Spleen (tissue), 11 donors: ENCODE data around the gene CNTN5. TPM values are rescaled to one million over a fixed set of nuclear protein-coding genes. Genes with fewer than 3 reads are reported as not detected.

Experiments
- DNase-seq: peaks from one replicate; pipeline ENCODE4 v3.0.0-alpha.2; 2020
- H3K27ac ChIP-seq, 8 donors: fragments of 200-600 bp; sonication (generic) in 7 of 8; 1 replicate in 4 of 8; 2 replicates in 4 of 8; pipeline versions ENCODE4 v1.5.0 to v1.8.0; 2016 to 2021; ENCODE audit warnings: inconsistent platforms in 4 of 8, mild to moderate bottlenecking in 4 of 8, moderate library complexity in 1 of 8
- H3K27me3 ChIP-seq, 7 donors: fragments of 200-600 bp; sonication (generic) in 6 of 7; replicated peaks in 1 of 7; 1 replicate in 4 of 7; 2 replicates in 3 of 7; pipeline versions ENCODE4 v1.5.0 to v1.8.0; 2016 to 2021; ENCODE audit warnings: inconsistent platforms in 3 of 7, mild to moderate bottlenecking in 1 of 7
- H3K36me3 ChIP-seq, 6 donors: fragments of 200-600 bp; sonication (generic) in 5 of 6; 1 replicate in 4 of 6; 2 replicates in 2 of 6; pipeline versions ENCODE4 v1.5.0 to v1.8.0; 2016 to 2021; ENCODE audit warnings: inconsistent platforms in 2 of 6
- H3K4me1 ChIP-seq, 6 donors: fragments of 200-600 bp; sonication (generic) in 5 of 6; 1 replicate in 3 of 6; 2 replicates in 3 of 6; pipeline versions ENCODE4 v1.5.0 to v1.8.0; 2016 to 2021; ENCODE audit warnings: inconsistent platforms in 3 of 6
- H3K4me3 ChIP-seq, 8 donors: fragments of 200-600 bp; sonication (generic) in 7 of 8; 1 replicate in 4 of 8; 2 replicates in 4 of 8; pipeline versions ENCODE4 v1.5.0 to v1.8.0; 2016 to 2021; ENCODE audit warnings: inconsistent platforms in 4 of 8, mild to moderate bottlenecking in 4 of 8, moderate library complexity in 2 of 8
- H3K9me3 ChIP-seq, 8 donors: fragments of 200-600 bp; sonication (generic) in 7 of 8; 1 replicate in 4 of 8; 2 replicates in 4 of 8; pipeline versions ENCODE4 v1.5.0 to v1.8.0; 2016 to 2021; ENCODE audit warnings: inconsistent platforms in 4 of 8
- CTCF ChIP-seq, 11 experiments: fragments of 200-600 bp in 7 of 11; fragments of 450-650 bp in 4 of 11; sonication (generic) in 4 of 11; IDR thresholded peaks in 8 of 11; conservative IDR thresholded peaks in 3 of 11; 1 replicate in 7 of 11; 2 replicates in 4 of 11; pipeline versions ENCODE4 v1.4.0 to v1.8.0; 2016 to 2021; ENCODE audit warnings: antibody characterized with exemption in 11 of 11, inconsistent platforms in 4 of 11, mild to moderate bottlenecking in 1 of 11
- POLR2A ChIP-seq, 3 donors: fragments of 450-650 bp; IDR thresholded peaks; one replicate each; pipeline ENCODE4 v1.5.1; 2017; ENCODE audit warnings: antibody characterized with exemption in 3 of 3, mild to moderate bottlenecking in 1 of 3
- POLR2AphosphoS5 ChIP-seq, 3 donors: sonication (generic); formaldehyde crosslinking; IDR thresholded peaks; one replicate each; pipeline ENCODE4 v1.5.1; 2017; ENCODE audit warnings: antibody characterized with exemption in 3 of 3
- WGBS, 5 donors: extraction: QIAGEN DNeasy Blood & Tissue Kit in 3 of 5; methylation state at CpG; one replicate each; pipeline versions ENCODE4 v1.1.5 to v1.1.7; 2013 to 2018; 5-methylcytosine and 5-hydroxymethylcytosine counted together
- intact Hi-C: fragments of 100-400 bp; cut with DNase I; formaldehyde crosslinking; loops from one replicate; pipeline ENCODE4 v1.15.0; 2023; ENCODE audit warnings: low total_unique reads
- polyA plus RNA-seq, 3 donors: library from polyadenylated mRNA; stranded (reverse); fragments of 200-250 nt; gene quantifications; one replicate each; pipeline ENCODE4 v1.2.1, GENCODE V29; 2013
- total RNA-seq, 7 donors: library from RNA; depleted of rRNA in 3 of 7; stranded (reverse); fragments of >200 nt in 3 of 7; fragmentation: NEBNext Ultra II Directional in 4 of 7; extraction: Animal tissue kit (Norgen Biotek cat#: 25700) in 4 of 7; gene quantifications; one replicate each; pipeline versions ENCODE4 v1.1.0 to v1.2.1, GENCODE V29; 2016 to 2021
- donor health status: healthy with polysubstance abuse.
- donor health status: DM: no; HTN: no; CAD: no; lungs with moderate emphysema.
- donor health status: DM: no; HTN: no; CAD: no.
- donor health status: Bipolar disorder and iron deficiency.
- donor health status: healthy.
- donor health status: DM: no; HTN: no; CAD: no.
- donor health status: DM: yes; HTN: yes; CAD: no.

The CNTN5 gene
- total and polyA plus RNA-seq, 10 donors = 0.02 TPM; not detected in 8

- peaks cover 0 to 30% (median 3%) of the 10 kb centered on the region in 8 donors for H3K9me3 ChIP-seq
- no peak overlapping the region for H3K4me3 ChIP-seq
- TF ChIP-seq POLR2AphosphoS5 (IDR thresholded peaks at IDR 0.05) (no peak), POLR2A (IDR thresholded peaks at IDR 0.05) (no peak), CTCF (IDR thresholded peaks at IDR 0.05 in 8 of 11, conservative IDR thresholded peaks at IDR 0.05 in 3 of 11) (no peak)
- no peaks in the 10 kb centered on the region for H3K4me1 ChIP-seq
- H3K36me3 ChIP-seq = no peaks in the 10 kb centered on the region
- intact Hi-C loops = no loop called here
- H3K27ac ChIP-seq = no peak overlapping the region
- DNase-seq = no peak
- no peaks in the 10 kb centered on the region for H3K27me3 ChIP-seq
Observed at GRCh38 chr11:100329352-100329751, 1308.6 kb downstream of the CNTN5 start.

- no peak overlapping the region for H3K27ac ChIP-seq
- no peak for DNase-seq
- H3K27me3 ChIP-seq = no peaks in the 10 kb centered on the region
- WGBS, 5 donors = 75 to 98% (median 94%) methylated on average over 4 of the region's 4 CpGs
- peaks cover 0 to 19% (median 6%) of the 10 kb centered on the region in 8 donors for H3K9me3 ChIP-seq
- H3K4me3 ChIP-seq = no peak overlapping the region
- TF ChIP-seq POLR2A (IDR thresholded peaks at IDR 0.05) (no peak), POLR2AphosphoS5 (IDR thresholded peaks at IDR 0.05) (no peak), CTCF (IDR thresholded peaks at IDR 0.05 in 8 of 11, conservative IDR thresholded peaks at IDR 0.05 in 3 of 11) (no peak)
- intact Hi-C loops = no loop called here
- no peaks in the 10 kb centered on the region for H3K4me1 ChIP-seq
- H3K36me3 ChIP-seq = no peaks in the 10 kb centered on the region
Observed at GRCh38 chr11:100336873-100337272, 1316.1 kb downstream of the CNTN5 start.

GRCh38 chr11:100338144-100338840, 1317.5 kb downstream of the CNTN5 start:
- peaks cover 0 to 14% (median 3%) of the 10 kb centered on the region in 8 donors for H3K9me3 ChIP-seq
- no peaks in the 10 kb centered on the region for H3K27me3 ChIP-seq
- H3K4me1 ChIP-seq = no peaks in the 10 kb centered on the region
- TF ChIP-seq POLR2A (IDR thresholded peaks at IDR 0.05) = no peak
- no peak for TF ChIP-seq CTCF (IDR thresholded peaks at IDR 0.05 in 8 of 11, conservative IDR thresholded peaks at IDR 0.05 in 3 of 11)
- TF ChIP-seq POLR2AphosphoS5 (IDR thresholded peaks at IDR 0.05) = no peak
- no peak overlapping the region for H3K4me3 ChIP-seq
- WGBS, 5 donors = 83 to 91% (median 87%) methylated on average over 6 of the region's 6 CpGs
- no peak for DNase-seq
- no peak overlapping the region for H3K27ac ChIP-seq
- intact Hi-C loops = no loop called here
- H3K36me3 ChIP-seq = no peaks in the 10 kb centered on the region

- intact Hi-C loops = no loop called here
- Histone ChIP-seq H3K9me3 (peaks cover 0 to 7% (median 0%) of the 10 kb centered on the region in 8 donors), H3K36me3 (no peaks in the 10 kb centered on the region), H3K4me1 (no peaks in the 10 kb centered on the region), H3K27me3 (no peaks in the 10 kb centered on the region), H3K27ac (no peak overlapping the region), H3K4me3 (no peak overlapping the region)
- 60 to 71% (median 67%) methylated on average over 9 of the region's 9 CpGs for WGBS, 5 donors
- TF ChIP-seq CTCF (IDR thresholded peaks at IDR 0.05 in 8 of 11, conservative IDR thresholded peaks at IDR 0.05 in 3 of 11) = no peak
- no peak for TF ChIP-seq POLR2A (IDR thresholded peaks at IDR 0.05)
- no peak for TF ChIP-seq POLR2AphosphoS5 (IDR thresholded peaks at IDR 0.05)
- no peak for DNase-seq
Observed at GRCh38 chr11:100340466-100341319, 1319.9 kb downstream of the CNTN5 start.
